ENCODE measurements around the gene SERPINA1. TPM values are rescaled to one million over a fixed set of nuclear protein-coding genes. Genes with fewer than 3 reads are reported as not detected.

The SERPINA1 gene
- total RNA-seq, 4 donors from 2014 or later, result 10.5 to 25.4 (median 18.9) TPM

DNA sequence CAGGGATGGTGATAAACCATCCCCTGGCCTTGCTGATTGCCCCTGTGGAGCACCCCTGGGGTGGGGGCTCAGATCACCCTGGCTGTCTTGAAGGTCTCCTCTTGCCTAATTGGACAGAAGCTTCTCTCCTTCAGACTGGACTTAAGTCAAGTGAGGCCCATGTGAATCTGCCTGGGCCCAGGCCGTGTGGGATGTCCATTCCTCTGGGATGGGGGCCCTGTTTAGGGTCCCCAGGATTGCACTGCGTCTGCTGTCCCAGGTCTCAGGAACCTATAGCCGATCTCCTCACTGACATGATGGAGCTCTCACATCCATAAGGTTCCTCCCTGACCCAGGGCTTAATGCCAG lies 20.2 kb downstream of the SERPINA1 start:
- H3K4me3 ChIP-seq (replicated peaks in 1 of 3), result no peak overlapping the region
- H3K4me1 ChIP-seq, result no peaks in the 10 kb centered on the region
- TF ChIP-seq POLR2A (IDR thresholded peaks at IDR 0.05) (no peak), CTCF (IDR thresholded peaks at IDR 0.05) (no peak)
- no peak for DNase-seq
- intact Hi-C loops (cut with DNase I), result no loop called here
- no peaks in the 10 kb centered on the region for H3K9me3 ChIP-seq
- 94 to 100% methylated on average over 1 to 3 of the region's 3 CpGs for WGBS, 2 donors
- H3K27ac ChIP-seq, result no peak overlapping the region
- no peaks in the 10 kb centered on the region for H3K27me3 ChIP-seq
- no peaks in the 10 kb centered on the region for H3K36me3 ChIP-seq

DNA sequence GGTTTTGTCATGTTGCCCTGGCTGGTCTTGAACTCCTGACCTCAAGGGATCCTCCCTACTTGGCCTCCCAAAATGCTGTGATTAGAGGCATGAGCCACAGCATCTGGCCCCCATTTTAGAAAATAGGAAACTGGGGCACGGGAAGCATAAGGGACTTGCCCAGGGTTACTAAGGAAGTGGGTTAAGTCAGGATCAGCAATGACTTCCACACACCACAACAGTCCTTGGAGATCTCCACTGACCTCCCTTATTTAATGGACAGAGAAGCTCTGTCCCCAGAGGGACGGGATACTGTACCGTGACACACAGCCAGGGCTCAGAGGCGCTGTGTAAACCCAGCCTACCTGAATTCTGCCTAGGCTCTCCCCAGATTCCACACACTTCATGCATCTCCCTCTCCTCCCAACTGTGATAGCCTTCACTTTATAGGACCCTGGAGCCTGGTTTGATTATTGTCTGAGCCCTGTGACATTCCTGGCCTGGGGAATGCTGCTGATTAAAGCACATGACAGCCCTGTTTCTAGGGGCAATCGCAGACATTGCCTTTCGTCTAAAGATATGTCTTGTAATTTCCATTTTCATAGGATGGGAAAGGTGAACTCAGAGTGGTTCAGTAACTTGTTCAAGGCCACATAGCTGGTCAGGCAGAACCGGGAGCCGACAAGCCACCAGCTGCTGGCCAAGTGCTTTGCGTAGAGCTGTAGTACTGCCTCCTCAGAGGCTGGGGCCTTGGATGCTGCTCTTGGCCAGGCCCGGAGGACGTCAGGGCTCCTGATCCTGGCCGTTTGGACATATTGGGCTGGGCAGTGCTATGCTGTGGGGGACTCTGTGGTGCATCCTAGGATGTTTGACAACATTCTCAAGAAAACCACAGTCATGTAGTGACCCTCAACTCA lies 20.8 kb downstream of the SERPINA1 start:
- no peaks in the 10 kb centered on the region for H3K27me3 ChIP-seq
- no peaks in the 10 kb centered on the region for H3K4me1 ChIP-seq
- H3K9me3 ChIP-seq, result no peaks in the 10 kb centered on the region
- no peak for TF ChIP-seq CTCF (IDR thresholded peaks at IDR 0.05)
- no peak overlapping the region for H3K27ac ChIP-seq
- no peak overlapping the region for H3K4me3 ChIP-seq (replicated peaks in 1 of 3)
- no peaks in the 10 kb centered on the region for H3K36me3 ChIP-seq
- no peak for DNase-seq
- intact Hi-C loops (cut with DNase I), result no loop called here
- WGBS, 2 donors, result 78 to 85% methylated on average over 8 to 12 of the region's 12 CpGs

GRCh38 chr14:94366146-94366915 lies 22.1 kb downstream of the SERPINA1 start, which contains the start of gene SERPINA2:
SERPINA2 (minus strand) TSS chr14:94366698.
- intact Hi-C loops (cut with DNase I), result no loop called here
- WGBS, 2 donors, result 85 to 90% methylated on average over 14 of the region's 14 CpGs
- no peak for TF ChIP-seq POLR2A (IDR thresholded peaks at IDR 0.05)
- no peak for TF ChIP-seq CTCF (IDR thresholded peaks at IDR 0.05)
- Histone ChIP-seq H3K27me3 (no peaks in the 10 kb centered on the region), H3K9me3 (no peaks in the 10 kb centered on the region), H3K4me3 (replicated peaks in 1 of 3) (no peak within 1 kb of the TSS), H3K27ac (no peak within 1 kb of the TSS), H3K36me3 (no peaks in the 10 kb centered on the region), H3K4me1 (no peaks in the 10 kb centered on the region)
- no peak for DNase-seq

DNA sequence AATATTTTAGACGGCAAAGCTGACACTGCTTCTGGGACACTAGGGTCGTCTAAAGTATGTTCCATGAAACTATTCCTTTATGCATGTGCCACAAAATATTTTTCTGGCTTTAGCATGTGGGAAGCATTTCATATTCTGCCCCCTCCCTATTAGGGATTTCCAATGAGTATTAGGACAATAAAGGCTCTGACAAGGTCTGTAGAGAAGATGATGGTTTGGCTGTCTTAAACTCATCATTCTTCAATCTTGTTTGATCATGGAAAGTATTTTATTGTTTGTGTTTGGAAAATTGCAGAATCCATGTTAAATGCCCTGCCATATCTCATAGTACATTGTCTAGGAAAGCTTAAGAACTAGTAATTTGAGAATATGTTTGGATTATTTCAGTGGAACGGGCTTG lies 22.8 kb downstream of the SERPINA1 start:
- Histone ChIP-seq H3K4me1 (no peaks in the 10 kb centered on the region), H3K36me3 (no peaks in the 10 kb centered on the region), H3K9me3 (no peaks in the 10 kb centered on the region), H3K4me3 (replicated peaks in 1 of 3) (no peak overlapping the region), H3K27me3 (no peaks in the 10 kb centered on the region), H3K27ac (no peak overlapping the region)
- TF ChIP-seq CTCF (IDR thresholded peaks at IDR 0.05) (no peak), POLR2A (IDR thresholded peaks at IDR 0.05) (no peak)
- 89 to 93% methylated on average over 3 of the region's 3 CpGs for WGBS, 2 donors
- intact Hi-C loops (cut with DNase I), result no loop called here
- DNase-seq, result no peak

GRCh38 chr14:94364964-94365363 lies 23.4 kb downstream of the SERPINA1 start:
- Histone ChIP-seq H3K4me1 (no peaks in the 10 kb centered on the region), H3K27ac (no peak overlapping the region), H3K4me3 (replicated peaks in 1 of 3) (no peak overlapping the region), H3K27me3 (no peaks in the 10 kb centered on the region), H3K36me3 (no peaks in the 10 kb centered on the region), H3K9me3 (no peaks in the 10 kb centered on the region)
- no peak for DNase-seq
- intact Hi-C loops (cut with DNase I), result no loop called here
- TF ChIP-seq CTCF (IDR thresholded peaks at IDR 0.05), result no peak
- TF ChIP-seq POLR2A (IDR thresholded peaks at IDR 0.05), result no peak
- WGBS, 2 donors, result 55 to 69% methylated on average over 1 to 4 of the region's 5 CpGs
